ENCODE measurements around the gene CHAF1B.

CHAF1B gene

DNA sequence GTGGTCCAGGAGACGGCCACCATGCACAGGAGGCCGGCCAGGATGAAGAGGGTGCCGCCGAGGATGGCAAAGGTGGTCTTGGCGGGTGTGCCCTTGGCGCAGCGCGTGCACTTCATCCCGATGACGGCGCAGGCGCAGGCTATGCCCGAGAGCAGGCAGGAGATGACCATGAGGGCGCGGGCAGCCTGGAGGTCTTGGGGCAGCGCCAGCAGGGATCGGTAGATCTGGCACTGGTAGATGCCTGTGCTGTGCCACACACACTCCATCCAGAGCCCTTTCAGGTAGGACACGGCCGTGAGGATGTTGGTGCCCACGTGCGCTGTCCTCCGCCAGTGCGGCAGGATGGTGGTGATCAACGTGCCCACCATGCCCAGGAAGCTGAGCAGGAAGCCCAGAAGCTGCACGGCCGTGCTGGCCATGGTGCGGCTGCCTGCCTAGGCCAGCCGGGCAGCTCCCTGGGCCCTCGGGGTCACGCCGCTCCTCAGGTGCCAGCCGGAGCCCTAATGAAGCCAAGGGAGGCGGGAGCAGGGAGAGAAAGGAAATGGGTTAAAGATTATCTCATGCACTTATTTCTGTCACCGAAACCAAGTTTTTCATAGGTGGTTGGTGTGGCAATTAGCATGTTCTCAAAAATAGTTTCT, 76.2 kb downstream of the CHAF1B start:
- no peak overlapping the region for H3K4me3 ChIP-seq (ENCODE audit: low read depth, low read length)
- no peaks in the 10 kb centered on the region for H3K27me3 ChIP-seq (ENCODE audit: control insufficient read depth, insufficient read depth, low read length)
- H3K27ac ChIP-seq, result no peak overlapping the region
- H2AFZ ChIP-seq, result no peak overlapping the region
- H3K9me3 ChIP-seq (ENCODE audit: control insufficient read depth, low read length), result no peaks in the 10 kb centered on the region
- H3K9ac ChIP-seq, result no peak overlapping the region
- H3K36me3 ChIP-seq (ENCODE audit: control insufficient read depth, insufficient read depth, low read length), result no peaks in the 10 kb centered on the region
- no peak overlapping the region for H3K4me2 ChIP-seq (ENCODE audit: low read length)
- no peaks in the 10 kb centered on the region for H3K79me2 ChIP-seq
- TF ChIP-seq, protein P1, sequence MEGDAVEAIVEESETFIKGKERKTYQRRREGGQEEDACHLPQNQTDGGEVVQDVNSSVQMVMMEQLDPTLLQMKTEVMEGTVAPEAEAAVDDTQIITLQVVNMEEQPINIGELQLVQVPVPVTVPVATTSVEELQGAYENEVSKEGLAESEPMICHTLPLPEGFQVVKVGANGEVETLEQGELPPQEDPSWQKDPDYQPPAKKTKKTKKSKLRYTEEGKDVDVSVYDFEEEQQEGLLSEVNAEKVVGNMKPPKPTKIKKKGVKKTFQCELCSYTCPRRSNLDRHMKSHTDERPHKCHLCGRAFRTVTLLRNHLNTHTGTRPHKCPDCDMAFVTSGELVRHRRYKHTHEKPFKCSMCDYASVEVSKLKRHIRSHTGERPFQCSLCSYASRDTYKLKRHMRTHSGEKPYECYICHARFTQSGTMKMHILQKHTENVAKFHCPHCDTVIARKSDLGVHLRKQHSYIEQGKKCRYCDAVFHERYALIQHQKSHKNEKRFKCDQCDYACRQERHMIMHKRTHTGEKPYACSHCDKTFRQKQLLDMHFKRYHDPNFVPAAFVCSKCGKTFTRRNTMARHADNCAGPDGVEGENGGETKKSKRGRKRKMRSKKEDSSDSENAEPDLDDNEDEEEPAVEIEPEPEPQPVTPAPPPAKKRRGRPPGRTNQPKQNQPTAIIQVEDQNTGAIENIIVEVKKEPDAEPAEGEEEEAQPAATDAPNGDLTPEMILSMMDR (IDR thresholded peaks at IDR 0.05), result no peak
- no peaks in the 10 kb centered on the region for H3K4me1 ChIP-seq

DNA sequence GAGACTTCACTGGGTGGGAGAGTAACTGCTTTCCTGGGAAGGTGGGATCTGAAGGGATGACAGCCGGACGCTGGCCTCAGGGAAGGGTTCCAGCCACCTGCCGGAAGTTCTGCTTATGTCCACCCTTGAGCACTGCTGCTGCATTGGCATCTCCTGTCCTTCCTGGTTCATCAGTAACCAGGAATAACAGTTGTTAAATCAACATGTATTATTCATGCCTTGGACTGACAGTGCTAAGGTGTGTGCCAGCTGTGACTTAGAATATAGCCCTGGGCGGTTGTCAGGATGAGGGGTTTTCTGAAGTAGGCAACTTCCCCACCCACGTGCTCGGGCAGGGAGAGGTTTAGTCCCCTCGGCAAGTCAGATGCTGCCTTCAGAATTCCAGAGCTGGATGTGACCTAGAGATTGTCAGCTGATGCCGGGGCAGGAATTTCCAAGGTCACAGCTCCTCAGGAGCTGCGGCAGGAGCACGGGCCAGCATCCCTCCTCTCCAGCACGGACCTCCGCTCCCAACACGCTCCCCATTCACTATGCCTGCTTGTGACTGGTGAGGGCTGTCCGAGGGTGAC, 76.8 kb downstream of the CHAF1B start:
- Histone ChIP-seq H3K79me2 (no peaks in the 10 kb centered on the region), H3K27ac (no peak overlapping the region), H3K36me3 (ENCODE audit: control insufficient read depth, insufficient read depth, low read length) (no peaks in the 10 kb centered on the region), H3K9me3 (ENCODE audit: control insufficient read depth, low read length) (no peaks in the 10 kb centered on the region), H3K4me3 (ENCODE audit: low read depth, low read length) (no peak overlapping the region), H2AFZ (no peak overlapping the region), H3K4me1 (no peaks in the 10 kb centered on the region), H3K4me2 (ENCODE audit: low read length) (no peak overlapping the region), H3K9ac (no peak overlapping the region), H3K27me3 (ENCODE audit: control insufficient read depth, insufficient read depth, low read length) (no peaks in the 10 kb centered on the region)
- TF ChIP-seq, protein P1 (IDR thresholded peaks at IDR 0.05), result no peak

DNA sequence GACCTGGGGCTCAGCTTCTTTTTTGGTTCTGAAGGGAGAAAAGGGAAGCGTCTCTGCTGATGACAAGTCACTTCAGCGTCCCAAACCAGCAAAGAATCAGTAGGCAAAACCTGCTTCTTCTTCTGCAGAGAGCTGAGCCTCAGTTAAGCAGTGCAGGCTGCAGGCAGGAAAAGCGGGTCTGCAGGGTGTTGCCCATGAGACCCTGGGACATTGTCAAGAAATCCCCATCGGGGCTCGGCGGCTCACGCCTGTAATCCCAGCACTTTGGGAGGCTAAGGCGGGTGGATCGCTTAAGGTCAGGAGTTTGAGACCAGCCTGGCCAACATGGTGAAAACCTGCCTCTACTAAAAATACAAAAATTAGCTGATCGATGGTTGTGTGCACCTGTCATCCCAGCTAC, 78.0 kb downstream of the CHAF1B start:
- Histone ChIP-seq H3K4me2 (ENCODE audit: low read length) (no peak overlapping the region), H3K4me3 (ENCODE audit: low read depth, low read length) (no peak overlapping the region), H3K9ac (no peak overlapping the region), H2AFZ (no peak overlapping the region), H3K27me3 (ENCODE audit: control insufficient read depth, insufficient read depth, low read length) (no peaks in the 10 kb centered on the region), H3K27ac (no peak overlapping the region), H3K4me1 (no peaks in the 10 kb centered on the region), H3K36me3 (ENCODE audit: control insufficient read depth, insufficient read depth, low read length) (no peaks in the 10 kb centered on the region), H3K79me2 (no peaks in the 10 kb centered on the region), H3K9me3 (ENCODE audit: control insufficient read depth, low read length) (no peaks in the 10 kb centered on the region)
- TF ChIP-seq, protein P1 (IDR thresholded peaks at IDR 0.05), result no peak

DNA sequence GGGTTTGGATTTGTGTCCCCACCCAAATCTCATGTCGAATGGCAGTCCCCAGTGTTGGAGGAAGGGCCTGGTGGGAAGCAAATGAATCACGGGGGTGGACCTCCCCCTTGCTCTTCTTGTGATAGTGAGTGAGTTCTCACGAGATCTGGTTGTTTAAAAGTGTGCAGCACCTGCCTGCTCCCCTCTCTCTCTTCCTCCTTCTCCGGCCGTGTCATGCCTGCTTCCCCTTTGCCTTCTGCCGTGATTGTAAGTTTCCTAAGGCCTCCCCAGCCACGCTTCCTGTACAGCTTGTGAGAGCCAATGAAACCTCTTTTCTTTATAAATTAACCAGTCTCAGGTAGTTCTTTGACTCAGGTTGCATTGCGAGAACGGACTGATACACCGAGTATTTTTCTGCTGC, 78.8 kb downstream of the CHAF1B start:
- no peak overlapping the region for H3K4me2 ChIP-seq (ENCODE audit: low read length)
- H3K4me3 ChIP-seq (ENCODE audit: low read depth, low read length), result no peak overlapping the region
- no peaks in the 10 kb centered on the region for H3K4me1 ChIP-seq
- no peaks in the 10 kb centered on the region for H3K9me3 ChIP-seq (ENCODE audit: control insufficient read depth, low read length)
- no peak overlapping the region for H3K9ac ChIP-seq
- no peaks in the 10 kb centered on the region for H3K27me3 ChIP-seq (ENCODE audit: control insufficient read depth, insufficient read depth, low read length)
- H3K79me2 ChIP-seq, result no peaks in the 10 kb centered on the region
- H3K36me3 ChIP-seq (ENCODE audit: control insufficient read depth, insufficient read depth, low read length), result no peaks in the 10 kb centered on the region
- H3K27ac ChIP-seq, result no peak overlapping the region
- H2AFZ ChIP-seq, result no peak overlapping the region
- TF ChIP-seq, protein P1 (IDR thresholded peaks at IDR 0.05), result no peak

DNA sequence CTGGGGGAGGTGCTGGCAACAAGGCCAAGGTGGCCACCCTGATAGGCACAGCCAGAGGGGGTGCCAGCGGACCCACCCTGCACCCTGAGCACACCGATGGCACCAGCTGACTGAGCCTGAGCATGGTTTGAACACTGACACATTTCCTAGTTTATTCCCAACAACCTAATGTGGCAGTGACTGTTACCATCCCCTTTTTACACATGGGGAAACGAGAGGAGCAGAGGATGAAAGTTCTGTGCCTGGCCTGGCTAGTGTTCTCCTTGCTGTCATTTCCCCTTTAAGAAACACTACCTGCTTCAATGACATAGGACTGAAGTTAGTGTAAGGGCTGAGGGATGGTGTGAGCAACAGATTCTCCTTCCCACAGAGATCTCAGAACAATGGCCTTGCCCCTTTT, 79.4 kb downstream of the CHAF1B start:
- H3K27ac ChIP-seq, result no peak overlapping the region
- H3K9ac ChIP-seq, result no peak overlapping the region
- no peak overlapping the region for H3K4me3 ChIP-seq (ENCODE audit: low read depth, low read length)
- no peaks in the 10 kb centered on the region for H3K36me3 ChIP-seq (ENCODE audit: control insufficient read depth, insufficient read depth, low read length)
- TF ChIP-seq, protein P1 (IDR thresholded peaks at IDR 0.05), result no peak
- H3K79me2 ChIP-seq, result no peaks in the 10 kb centered on the region
- no peaks in the 10 kb centered on the region for H3K4me1 ChIP-seq
- no peaks in the 10 kb centered on the region for H3K27me3 ChIP-seq (ENCODE audit: control insufficient read depth, insufficient read depth, low read length)
- H2AFZ ChIP-seq, result no peak overlapping the region
- H3K4me2 ChIP-seq (ENCODE audit: low read length), result no peak overlapping the region
- no peaks in the 10 kb centered on the region for H3K9me3 ChIP-seq (ENCODE audit: control insufficient read depth, low read length)
